Upper lobe of left lung (tissue), 4 donors: ENCODE data around the gene SIL1.

Source experiments
- CTCF ChIP-seq, 6 experiments: fragments of 450-650 bp in 4 of 6; fragments of 200-600 bp in 2 of 6; sonication (generic) in 2 of 6; IDR thresholded peaks; one replicate each; pipeline ENCODE4 v1.5.1; 2016 to 2019; ENCODE audit warnings: antibody characterized with exemption in 6 of 6
- POLR2A ChIP-seq, 4 donors: fragments of 450-650 bp; IDR thresholded peaks; one replicate each; pipeline ENCODE4 v1.5.1; 2016 to 2017; ENCODE audit warnings: antibody characterized with exemption in 4 of 4, mild to moderate bottlenecking in 2 of 4
- POLR2AphosphoS5 ChIP-seq, 2 donors: sonication (generic); formaldehyde crosslinking; IDR thresholded peaks; one replicate each; pipeline ENCODE4 v1.5.1; 2017; ENCODE audit warnings: antibody characterized with exemption in 2 of 2

DNA sequence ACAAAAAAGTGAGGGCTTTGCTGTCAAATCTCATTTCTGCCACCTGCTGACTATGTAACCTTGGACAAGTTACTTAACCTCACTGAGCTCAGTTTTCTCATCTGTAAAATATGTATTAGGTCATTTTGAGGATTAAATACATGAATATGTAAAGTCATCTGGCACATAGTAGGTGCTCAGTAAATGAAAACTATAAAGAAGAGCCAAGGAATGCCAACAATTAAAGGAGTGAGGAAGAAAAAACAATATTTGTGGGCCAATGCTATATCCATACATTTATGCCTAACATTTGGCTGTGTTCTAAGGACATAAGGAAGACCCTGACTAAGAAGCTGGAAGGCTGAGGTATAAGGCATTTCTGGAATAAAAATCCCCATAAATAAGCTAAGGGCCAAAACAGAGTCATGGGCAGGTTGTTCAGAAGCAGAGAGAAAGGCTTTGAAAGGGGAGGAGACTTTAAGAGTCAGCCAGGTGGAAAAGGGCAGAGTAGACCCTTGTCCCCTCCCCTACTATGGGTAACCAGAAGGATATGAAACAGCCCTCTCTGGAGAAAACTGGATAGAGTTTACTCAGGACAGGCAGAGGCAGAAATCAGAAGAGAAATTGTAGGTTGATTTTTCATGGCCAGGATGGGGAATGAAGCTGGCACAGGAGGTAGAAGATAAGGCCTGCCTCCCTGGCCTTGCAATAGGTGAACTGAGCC, 47.6 kb upstream of the SIL1 start:
- TF ChIP-seq CTCF (IDR thresholded peaks at IDR 0.05) (no peak), POLR2A (IDR thresholded peaks at IDR 0.05) (no peak), POLR2AphosphoS5 (IDR thresholded peaks at IDR 0.05) (no peak)
